Activated CD4-positive, alpha-beta T cell treated with anti-CD3 and anti-CD28 coated beads for 1 hour (primary cell): ENCODE results near the gene TLE3.
"Not testable (repeated sequence)": the region's sequence is repeated elsewhere in the genome, so short reads cannot be mapped to it uniquely, and the experiment has no call there.

Experiments used
- DNase-seq: peaks from one replicate; pipeline ENCODE4 v3.0.0-alpha.2; 2020

The TLE3 gene

GRCh38 chr15:70097321-70098152, at the start of gene TLE3:
TLE3 (minus strand) TSS chr15:70097917; CDS start chr15:70096798, 1,119 bp downstream.
- DNase-seq, result peak; percentile 97

GRCh38 chr15:70147178-70147760, 49.6 kb upstream of the TLE3 start:
- DNase-seq, result no peak

GRCh38 chr15:70146771-70147170, 49.1 kb upstream of the TLE3 start:
- no peak for DNase-seq

GRCh38 chr15:70146162-70146561, 48.4 kb upstream of the TLE3 start:
- no peak for DNase-seq

GRCh38 chr15:70145261-70145660, 47.5 kb upstream of the TLE3 start:
- no peak for DNase-seq

GRCh38 chr15:70142322-70143191, 44.8 kb upstream of the TLE3 start:
- DNase-seq, result no peak

GRCh38 chr15:70142072-70142321, 44.3 kb upstream of the TLE3 start:
- no peak for DNase-seq

GRCh38 chr15:70141376-70142071, 43.8 kb upstream of the TLE3 start:
- no peak for DNase-seq

GRCh38 chr15:70140543-70141375, 43.0 kb upstream of the TLE3 start:
- no peak for DNase-seq

- no peak for DNase-seq
These were observed 42.4 kb upstream of the TLE3 start for GRCh38 chr15:70140025-70140542.

GRCh38 chr15:70137967-70138366, 40.2 kb upstream of the TLE3 start:
- DNase-seq, result no peak

GRCh38 chr15:70137021-70137420, 39.3 kb upstream of the TLE3 start:
- not testable (repeated sequence) for DNase-seq

- DNase-seq, result no peak
These were observed 36.2 kb upstream of the TLE3 start for GRCh38 chr15:70133781-70134421.

GRCh38 chr15:70133296-70133695, 35.6 kb upstream of the TLE3 start:
- no peak for DNase-seq

- DNase-seq, result no peak
These were observed 34.9 kb upstream of the TLE3 start for GRCh38 chr15:70132571-70132970.

- DNase-seq, result no peak
These were observed 34.4 kb upstream of the TLE3 start for GRCh38 chr15:70132139-70132538.

- DNase-seq, result no peak
These were observed 30.9 kb upstream of the TLE3 start for GRCh38 chr15:70128414-70129140.

- DNase-seq, result no peak
These were observed 30.2 kb upstream of the TLE3 start for GRCh38 chr15:70127770-70128413.

- DNase-seq, result no peak
These were observed 29.6 kb upstream of the TLE3 start for GRCh38 chr15:70127288-70127746.

GRCh38 chr15:70126362-70126761, 28.6 kb upstream of the TLE3 start:
- DNase-seq, result no peak
